ENCODE measurements around the gene SCARF2. TPM values are rescaled to one million over a fixed set of nuclear protein-coding genes. Genes with fewer than 3 reads are reported as not detected.
"Not testable (repeated sequence)": the region's sequence is repeated elsewhere in the genome, so short reads cannot be mapped to it uniquely, and the experiment has no call there.

SCARF2 gene
- total RNA-seq, 4 donors from 2014 or later: 9.4 to 17.9 (median 12.3) TPM

DNA sequence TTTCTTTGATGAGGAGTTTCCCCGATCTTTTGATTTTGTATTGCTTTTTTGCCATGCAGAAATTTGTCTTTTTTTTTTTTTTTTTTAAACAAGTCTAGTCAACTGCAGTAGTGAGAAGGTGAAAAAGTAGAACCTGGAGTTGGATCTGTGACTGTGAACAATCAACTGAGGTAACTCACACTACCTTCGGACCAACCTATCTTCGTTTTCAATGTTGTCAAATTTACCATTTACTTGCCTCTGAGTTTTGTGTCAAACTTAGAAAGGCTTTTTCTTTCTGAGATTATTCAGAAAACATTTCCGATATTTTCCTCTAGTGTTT lies 37.5 kb upstream of the SCARF2 start:
- no peak for ATAC-seq (ENCODE audit: low FRiP score)
- TF ChIP-seq, protein P1, sequence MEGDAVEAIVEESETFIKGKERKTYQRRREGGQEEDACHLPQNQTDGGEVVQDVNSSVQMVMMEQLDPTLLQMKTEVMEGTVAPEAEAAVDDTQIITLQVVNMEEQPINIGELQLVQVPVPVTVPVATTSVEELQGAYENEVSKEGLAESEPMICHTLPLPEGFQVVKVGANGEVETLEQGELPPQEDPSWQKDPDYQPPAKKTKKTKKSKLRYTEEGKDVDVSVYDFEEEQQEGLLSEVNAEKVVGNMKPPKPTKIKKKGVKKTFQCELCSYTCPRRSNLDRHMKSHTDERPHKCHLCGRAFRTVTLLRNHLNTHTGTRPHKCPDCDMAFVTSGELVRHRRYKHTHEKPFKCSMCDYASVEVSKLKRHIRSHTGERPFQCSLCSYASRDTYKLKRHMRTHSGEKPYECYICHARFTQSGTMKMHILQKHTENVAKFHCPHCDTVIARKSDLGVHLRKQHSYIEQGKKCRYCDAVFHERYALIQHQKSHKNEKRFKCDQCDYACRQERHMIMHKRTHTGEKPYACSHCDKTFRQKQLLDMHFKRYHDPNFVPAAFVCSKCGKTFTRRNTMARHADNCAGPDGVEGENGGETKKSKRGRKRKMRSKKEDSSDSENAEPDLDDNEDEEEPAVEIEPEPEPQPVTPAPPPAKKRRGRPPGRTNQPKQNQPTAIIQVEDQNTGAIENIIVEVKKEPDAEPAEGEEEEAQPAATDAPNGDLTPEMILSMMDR (IDR thresholded peaks at IDR 0.05): no peak
- no peak for DNase-seq (ENCODE audit: low spot score)

DNA sequence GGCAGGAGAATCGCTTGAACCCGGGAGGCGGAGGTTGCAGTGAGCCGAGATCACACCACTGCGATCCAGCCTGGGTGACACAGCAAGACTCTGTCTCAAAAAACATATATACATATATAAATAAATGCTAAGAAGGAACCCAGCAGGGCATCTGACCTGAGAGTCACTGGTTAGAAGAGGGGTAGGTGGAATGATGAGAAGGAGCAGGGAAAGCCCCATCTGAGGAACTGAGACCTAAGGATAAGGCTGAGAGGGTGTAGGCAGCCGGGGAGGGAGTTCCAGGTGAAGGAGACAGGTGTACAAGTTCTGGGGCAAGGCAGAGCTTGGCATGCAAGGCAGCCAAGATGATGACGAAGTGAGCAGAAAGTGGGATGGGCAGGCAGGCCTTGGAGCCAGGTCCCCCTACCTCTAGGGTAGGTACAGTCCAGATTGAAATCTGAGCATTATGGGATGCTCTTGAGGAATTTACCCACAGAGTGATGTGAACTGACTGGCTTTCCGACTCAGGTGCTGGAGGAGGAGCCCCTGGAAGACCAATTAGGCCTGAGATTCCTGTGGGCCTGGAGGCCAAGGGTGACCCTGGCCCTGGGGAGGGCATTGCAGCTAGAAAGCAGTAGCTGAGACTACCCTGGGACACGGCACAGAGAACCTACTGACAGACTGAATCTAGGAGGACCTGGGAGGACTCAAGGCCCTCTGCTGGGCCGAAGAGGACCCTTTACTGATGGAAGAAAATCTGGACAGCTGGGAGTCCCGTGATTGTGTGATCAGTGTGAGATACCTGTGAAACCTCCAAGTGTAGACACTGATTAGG lies 35.2 kb upstream of the SCARF2 start:
- TF ChIP-seq, protein P1 (IDR thresholded peaks at IDR 0.05): no peak
- DNase-seq (ENCODE audit: low spot score) (no peak), ATAC-seq (ENCODE audit: low FRiP score) (no peak)

DNA sequence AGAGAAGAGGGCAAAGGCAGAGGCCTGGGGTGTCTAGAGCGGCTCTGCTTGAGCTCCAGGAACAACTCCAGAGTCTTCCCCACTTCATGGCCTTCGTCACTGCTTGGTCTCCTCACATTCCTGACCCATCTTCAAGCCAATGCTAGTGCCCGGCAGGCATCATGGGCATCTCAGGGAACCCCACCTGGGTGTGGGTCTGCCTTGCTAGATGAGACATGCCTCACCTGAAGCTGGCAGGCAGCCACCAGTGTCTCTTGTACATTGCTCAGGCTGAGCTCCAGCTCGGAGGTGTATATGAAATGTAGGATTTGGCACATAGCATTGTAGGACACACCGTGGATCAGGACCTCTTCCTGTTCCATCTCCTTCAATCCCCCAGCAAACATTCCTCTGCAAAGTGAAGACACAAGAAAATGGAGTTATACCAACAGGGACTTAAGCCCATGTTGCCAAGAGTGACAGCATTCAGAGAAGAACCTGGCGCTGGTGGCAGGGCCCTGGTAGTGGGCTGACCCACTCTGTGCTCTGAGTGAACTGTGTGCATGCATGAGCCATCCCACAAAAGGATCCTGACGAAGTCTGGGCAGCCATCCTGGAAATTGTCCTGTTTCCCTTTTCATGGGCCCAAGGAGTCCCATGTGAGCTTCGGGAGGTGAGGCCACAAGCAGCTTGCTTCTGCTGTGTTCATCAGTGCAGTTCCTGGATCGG lies 33.7 kb upstream of the SCARF2 start:
- no peak for ATAC-seq (ENCODE audit: low FRiP score)
- TF ChIP-seq, protein P1 (IDR thresholded peaks at IDR 0.05): no peak

GRCh38 chr22:20470525-20470924 lies 32.9 kb upstream of the SCARF2 start:
- not testable (repeated sequence) for ATAC-seq (ENCODE audit: low FRiP score); DNase-seq (ENCODE audit: low spot score)

More for the DNA sequence above, 33.7 kb upstream of the SCARF2 start:
- DNase-seq (ENCODE audit: low spot score): no peak

GRCh38 chr22:20469110-20469868 lies 31.7 kb upstream of the SCARF2 start:
- TF ChIP-seq, protein P1 (IDR thresholded peaks at IDR 0.05): no peak
- ATAC-seq (ENCODE audit: low FRiP score) (no peak), DNase-seq (ENCODE audit: low spot score) (no peak)

- no peak for ATAC-seq (ENCODE audit: low FRiP score)
- no peak for DNase-seq (ENCODE audit: low spot score)
- TF ChIP-seq, protein P1 (IDR thresholded peaks at IDR 0.05): no peak
Measured at GRCh38 chr22:20466659-20467379, 29.2 kb upstream of the SCARF2 start.

- TF ChIP-seq, protein P1 (IDR thresholded peaks at IDR 0.05): no peak
- no peak for DNase-seq (ENCODE audit: low spot score)
- no peak for ATAC-seq (ENCODE audit: low FRiP score)
Measured at GRCh38 chr22:20465759-20466077, 28.1 kb upstream of the SCARF2 start.
